Measurements from ENCODE around the gene ELOVL4.

ELOVL4 gene

DNA sequence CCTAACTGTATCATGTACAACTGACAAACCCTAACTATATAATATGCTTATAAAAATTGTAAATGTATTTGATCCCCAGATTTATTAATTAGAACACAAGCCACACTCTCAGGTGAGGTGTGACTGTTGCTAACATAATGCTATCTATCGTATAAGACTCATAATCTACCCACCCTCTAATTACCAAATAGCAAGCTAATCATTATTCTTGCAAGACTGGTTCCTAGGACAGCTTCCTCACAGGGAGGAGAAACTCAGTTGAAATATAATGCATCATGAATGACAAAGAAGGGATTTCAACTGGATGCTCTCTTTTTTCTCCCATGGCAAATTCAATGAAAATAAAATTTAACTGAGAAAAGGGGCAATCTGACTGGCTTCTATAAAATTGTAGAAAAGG lies 35.4 kb downstream of the ELOVL4 start:
- no peak for DNase-seq (ENCODE audit: low spot score)

DNA sequence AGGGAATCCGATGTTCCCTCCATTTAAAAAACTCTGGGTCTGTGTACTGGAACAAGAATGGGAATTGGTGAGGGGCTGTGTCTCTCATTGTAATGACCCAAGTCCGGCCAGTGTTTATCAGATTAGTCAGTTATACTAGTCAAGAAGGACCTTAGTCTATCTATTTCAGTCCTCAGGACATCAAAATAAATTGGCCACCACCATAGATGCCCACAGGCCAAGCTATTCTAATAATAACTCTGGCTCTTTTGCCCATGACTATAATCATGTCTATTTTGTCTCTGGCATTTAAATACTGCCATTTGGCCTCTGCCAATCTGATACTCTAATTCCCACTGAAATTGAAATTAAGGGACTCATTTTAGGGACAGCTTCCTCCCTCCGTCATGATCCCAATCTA lies 37.8 kb downstream of the ELOVL4 start:
- DNase-seq (ENCODE audit: low spot score) = no peak

DNA sequence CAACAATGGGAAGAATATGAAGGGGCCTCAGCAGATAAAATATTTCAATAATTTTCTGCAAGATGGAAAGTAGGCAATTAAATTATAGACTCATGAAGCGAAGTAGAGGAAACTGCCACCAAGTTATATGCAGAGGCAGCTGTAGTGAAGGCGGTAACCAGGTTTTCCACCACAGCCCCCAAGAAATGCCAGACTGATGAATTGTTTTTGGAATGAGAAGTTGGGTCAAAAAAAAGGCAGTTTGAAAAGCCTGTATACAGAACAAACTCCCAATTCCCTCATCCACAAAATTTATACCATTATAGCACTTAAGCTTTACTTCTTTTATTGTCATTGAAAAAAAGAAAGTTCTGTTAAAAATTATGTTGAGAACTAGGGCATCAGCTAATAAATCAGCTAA lies 45.3 kb downstream of the ELOVL4 start:
- DNase-seq (ENCODE audit: low spot score) = no peak

DNA sequence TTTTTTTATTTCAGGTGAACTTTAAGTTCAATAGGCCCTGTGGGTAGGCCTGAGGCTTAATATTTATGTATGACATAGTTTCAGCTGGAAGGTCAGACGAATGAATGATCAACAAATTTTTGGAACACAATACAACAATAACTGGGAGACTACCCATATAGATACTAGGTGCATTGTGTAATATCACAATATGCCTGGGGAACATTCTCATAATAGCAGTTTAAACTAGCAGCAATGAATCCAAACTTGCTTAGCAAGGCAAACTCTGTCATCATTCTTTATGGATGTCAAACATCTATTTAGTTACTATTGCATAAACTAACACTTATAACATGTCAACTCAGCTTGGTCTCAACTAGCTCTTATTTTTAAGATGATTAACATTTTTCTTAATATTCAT lies 49.3 kb downstream of the ELOVL4 start:
- DNase-seq (ENCODE audit: low spot score) = no peak

DNA sequence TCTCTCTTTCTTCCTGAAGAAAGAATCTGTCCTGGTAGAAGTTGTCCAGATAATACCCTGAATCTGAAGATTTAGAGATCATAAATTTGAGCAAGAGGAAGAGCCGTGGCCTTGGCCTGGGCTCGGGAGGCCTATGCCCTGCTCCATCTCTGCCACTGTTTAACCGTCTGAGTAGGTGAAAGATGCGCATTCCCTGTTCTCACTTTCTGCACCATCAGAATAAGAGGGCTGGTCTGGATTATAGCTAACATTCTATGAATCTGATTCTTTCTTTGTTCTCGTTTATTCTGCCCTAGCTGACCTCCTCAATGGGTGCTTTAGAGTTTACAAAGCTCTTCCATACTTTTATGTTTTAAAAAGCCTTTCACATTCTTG lies 51.3 kb downstream of the ELOVL4 start:
- no peak for DNase-seq (ENCODE audit: low spot score)

DNA sequence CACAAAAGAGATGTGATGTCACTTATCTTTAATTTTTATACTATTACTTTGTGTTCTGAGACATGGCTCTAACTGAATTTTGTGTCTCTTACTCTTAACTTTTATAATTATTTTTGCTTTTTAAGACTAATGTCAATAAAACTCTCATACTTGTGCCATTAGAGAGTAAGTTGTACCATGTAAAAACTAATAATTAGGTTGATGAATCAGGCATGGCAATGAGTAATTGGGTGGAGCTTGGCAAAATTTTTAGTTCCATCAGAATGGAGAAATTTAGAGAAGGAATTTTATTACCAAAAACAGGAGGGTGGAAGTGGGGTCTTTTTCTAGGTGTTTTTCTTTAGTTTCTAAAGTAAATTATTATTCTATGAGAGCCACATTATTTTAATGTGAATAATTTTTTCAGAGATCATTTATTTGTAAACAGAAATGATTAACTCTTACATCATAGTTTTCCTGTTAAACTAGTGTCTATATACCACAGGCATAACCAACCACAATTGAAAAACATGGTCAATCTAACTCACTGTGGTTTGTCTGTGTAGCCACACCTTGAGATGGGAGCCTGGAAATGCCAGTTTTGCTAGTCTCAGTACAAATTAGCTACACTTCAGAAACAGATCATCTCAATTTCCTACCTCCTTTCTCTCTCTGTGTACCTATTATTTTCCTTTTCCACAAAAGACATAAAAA lies 51.8 kb downstream of the ELOVL4 start:
- no peak for DNase-seq (ENCODE audit: low spot score)

DNA sequence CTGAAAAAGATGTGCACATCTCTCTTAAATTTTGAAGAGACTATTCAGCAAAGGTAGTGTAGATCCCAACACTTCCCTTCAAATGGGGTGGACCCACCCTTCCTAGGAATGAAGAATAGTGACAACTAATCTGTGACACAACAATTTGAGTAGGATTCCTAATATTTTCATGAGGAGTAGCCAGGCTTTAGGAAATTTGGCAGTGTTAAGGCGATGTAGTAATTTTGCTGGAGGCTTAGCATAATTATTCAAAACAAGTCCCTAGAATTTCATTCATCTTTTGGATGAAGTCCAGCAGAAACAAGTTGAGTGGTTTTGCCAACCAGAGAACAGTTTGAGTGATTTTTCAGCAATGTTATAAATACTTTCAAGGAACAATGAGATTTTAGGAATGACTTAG lies 52.4 kb downstream of the ELOVL4 start:
- DNase-seq (ENCODE audit: low spot score) = no peak

DNA sequence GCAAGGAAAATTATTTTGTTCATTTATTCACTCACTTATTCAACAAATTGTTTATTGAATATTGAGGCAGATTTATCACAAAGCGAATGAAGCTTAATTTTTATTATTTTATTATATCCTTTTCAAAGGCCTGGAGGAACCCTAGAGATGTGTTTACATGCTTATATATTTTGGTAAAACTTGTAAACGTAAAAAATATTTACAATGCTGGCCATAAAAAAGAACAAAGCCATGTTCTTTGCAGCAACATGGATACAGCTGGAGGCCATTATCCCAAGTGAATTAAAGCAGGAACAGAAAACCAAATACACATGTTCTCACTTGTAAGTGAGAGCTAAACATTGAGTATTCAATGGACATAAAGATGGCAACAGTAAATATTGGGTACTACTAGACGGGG lies 58.8 kb downstream of the ELOVL4 start:
- DNase-seq (ENCODE audit: low spot score) = no peak

DNA sequence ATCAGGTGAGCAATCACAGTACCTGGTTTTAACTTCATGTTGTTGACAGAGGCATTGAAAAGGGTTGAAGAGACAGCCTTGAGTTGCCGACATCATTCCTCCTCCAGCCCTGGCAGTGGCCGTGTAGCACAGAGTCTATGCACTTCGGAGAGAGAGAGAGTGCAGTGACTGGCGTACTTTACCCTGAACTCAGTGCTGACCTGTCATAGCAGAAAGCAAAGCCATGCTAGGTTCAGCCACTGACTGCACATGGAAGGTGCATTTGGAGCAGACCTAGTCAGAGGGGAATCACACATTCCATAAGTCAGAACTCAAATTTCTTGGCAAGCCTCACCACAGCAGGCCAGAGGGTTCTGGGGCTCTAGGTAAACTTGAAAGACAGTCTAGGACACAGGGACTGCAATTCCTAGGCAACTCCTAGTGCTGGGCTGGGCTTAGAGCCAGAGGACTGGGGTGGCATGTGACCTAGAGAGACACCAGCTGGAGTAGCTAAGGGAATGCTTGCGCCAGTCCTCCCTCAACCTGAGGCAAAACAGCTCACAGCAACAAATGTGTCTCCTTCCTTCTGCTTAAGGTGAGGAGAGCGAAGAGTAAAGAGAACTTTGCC lies 69.1 kb downstream of the ELOVL4 start:
- DNase-seq (ENCODE audit: low spot score) = no peak

DNA sequence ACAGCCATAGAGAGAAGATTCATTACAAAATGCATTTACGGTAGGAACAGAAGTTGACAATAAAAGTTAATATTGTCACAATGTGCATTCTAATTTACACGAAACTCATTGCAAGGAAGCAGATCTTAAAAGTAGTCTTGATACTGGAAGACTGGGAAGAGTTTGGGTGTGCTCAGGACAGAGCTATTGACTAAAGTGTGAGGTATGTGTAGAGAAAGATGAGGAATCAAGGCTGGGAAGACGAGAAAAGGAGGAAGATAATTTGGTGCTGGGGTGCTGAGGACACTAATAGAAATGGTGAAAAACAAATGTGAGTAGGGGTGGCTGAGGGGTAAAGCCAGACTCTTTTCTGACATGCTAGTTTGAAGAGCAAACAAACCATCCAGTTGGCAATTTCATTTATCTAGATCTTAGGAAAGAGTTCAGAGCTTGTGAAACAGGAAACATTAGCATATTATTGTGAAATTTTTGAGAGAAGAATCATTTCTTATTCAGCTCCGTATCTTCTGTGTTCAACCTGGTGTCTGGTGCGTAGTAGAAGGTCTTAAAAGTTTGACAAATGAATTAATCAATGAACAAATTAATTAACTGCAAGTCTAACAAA lies 72.7 kb downstream of the ELOVL4 start:
- no peak for DNase-seq (ENCODE audit: low spot score)

DNA sequence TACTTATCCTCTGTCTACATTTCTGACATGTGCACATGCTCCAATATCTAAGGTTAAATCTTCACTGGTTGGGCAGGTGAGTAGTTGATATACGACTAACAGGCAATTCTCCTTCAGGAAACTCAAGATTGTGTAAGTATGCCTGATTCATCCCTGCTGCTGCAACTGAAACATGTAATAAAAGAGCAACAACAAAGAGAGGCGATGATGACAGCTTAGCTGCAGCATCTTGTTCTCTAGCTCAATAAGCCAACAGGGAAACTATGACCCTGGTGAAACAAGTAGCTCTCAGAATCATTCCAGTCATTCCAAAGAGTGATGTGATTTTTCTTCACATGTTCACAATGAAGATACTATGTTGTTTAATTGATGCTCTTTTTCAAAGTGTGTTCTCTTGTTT lies 74.4 kb downstream of the ELOVL4 start:
- no peak for DNase-seq (ENCODE audit: low spot score)

DNA sequence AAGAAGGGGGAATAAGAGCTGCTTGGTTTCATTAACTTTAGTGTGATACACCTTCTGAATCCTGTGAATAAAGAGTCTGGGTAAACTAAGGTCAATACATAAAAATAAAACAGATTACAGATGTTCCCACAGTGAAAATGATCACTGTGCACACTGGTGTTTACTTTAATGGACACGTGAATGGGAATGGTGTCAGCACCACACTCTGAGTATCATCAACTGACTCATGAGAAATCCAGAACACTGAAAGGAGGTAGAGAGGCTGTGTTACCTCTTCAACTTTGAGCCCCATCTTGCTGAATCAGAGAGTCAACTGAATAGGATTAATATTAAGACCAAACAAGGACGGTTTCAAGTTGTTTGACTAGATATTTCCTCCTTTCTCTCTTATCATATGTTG lies 75.0 kb downstream of the ELOVL4 start:
- DNase-seq (ENCODE audit: low spot score) = no peak

DNA sequence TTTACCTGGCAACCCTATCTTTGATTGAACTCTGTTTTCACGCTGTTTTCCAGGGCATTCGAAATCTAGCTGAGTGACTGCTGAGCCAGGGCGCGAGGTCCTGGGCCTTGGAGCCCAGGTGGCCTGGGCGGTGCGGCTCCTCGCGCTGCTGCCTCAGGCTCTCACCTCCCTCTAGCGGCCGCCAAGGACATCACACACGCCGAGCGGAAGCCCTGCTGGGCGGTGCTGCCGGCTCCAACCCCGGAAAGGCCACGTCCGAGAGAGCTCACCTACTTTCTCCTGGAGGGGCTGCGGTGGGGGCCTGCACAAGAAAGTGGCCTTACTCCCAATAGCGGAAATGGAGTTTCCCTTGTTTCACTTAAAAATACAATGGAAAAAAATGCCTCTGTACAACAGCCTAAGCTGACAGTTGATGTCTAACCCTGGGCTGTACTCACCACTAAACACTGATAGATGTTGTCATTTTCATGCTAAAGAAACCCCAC lies 77.7 kb downstream of the ELOVL4 start:
- peak; percentile 55 for DNase-seq (ENCODE audit: low spot score)

DNA sequence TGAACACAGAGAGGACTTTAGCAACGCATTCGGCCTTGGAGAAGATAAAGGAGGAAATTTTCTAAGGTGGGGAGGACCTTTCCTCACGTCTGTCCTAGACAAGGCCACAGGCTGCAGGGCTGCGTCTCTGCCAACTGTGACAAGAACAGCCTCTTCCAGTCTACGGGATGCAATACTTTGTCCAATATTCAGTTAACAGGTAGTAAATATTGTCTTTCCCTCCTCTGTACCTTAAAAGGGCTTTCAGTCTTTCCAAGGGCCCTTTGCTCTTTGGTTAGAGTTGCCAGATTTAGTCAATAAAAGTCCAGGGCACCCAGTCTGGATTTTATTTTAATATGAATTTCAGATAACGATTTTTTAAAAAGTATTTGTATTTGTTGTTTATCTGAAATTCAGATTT lies 78.2 kb downstream of the ELOVL4 start:
- DNase-seq (ENCODE audit: low spot score) = no peak

DNA sequence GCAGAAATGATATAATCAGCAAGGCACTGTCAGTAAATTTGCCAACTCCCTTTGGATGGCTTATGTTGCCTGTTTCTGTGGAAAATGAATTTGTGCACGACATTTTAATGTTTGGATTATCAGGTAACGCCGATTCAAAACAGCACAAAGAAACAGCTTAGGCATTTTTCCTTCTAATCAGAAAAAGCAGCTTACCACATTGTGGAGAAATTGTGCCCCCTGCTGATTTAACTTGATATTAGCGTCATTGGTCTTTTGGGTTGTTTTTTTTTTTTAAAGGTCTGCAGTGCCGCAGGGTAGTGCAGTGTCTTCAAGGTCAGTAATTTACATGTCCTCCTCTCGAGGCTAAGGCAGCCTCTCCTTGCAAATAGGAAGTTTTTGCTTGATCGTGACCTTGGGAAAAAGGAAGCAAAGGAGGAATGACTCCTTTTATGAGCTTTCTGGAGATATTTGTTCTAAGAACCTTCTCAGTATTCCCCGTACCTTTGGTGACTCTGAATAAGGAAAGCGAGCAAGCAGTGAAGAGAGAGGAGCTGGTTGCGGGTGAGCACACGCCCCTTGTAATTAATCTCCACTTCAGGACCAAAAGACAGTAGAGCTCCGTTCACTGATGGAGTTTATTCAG lies 79.1 kb downstream of the ELOVL4 start:
- peak; percentile 65 for DNase-seq (ENCODE audit: low spot score)

Measured in kidney capillary endothelial cell (primary cell).